GDM1 (cell line): ENCODE measurements around the gene TYW1B.
"Not testable (repeated sequence)": the region's sequence is repeated elsewhere in the genome, so short reads cannot be mapped to it uniquely, and the experiment has no call there.

Experiments used
- DNase-seq: peaks from one replicate; lab custom pipeline; 2025; lab: John Stamatoyannopoulos, UW

The TYW1B gene

DNA sequence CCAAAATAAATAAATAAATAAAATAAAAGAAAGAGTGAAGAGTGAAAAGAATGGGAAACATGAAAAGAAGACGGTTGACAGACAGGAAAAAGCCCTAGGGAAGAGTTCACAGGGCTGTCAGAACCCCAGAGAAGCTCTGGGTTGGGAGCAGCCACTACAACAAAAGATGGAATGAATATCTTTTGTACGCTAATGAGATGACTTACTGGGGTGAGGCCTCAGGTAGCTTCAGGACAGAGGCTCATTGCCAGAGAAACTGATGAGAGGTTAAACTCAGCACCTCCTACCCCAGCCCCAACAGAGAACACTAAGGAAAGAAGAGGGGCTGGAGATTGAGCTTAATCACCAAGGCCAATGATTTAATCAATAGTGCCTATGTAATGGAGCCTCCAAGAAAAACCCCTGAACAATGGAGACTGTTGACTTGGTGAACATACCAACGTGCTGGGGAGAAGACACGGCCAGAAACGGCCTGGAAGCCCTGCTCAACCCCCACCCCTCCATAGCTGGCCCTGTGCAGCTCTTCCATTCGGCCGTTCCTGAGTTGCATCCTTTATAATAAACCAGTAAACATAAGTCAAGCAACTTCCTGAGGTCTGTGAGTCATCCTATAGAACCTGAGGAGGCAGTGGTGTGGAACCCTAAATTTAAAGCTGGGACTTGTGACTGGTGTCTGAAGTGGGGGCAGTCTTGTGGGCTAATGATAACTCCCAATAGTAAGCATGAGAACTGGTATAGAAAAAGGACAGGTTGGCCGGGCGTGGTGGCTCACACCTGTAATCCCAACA lies 11.4 kb downstream of the TYW1B start:
- DNase-seq, result not testable (repeated sequence)

DNA sequence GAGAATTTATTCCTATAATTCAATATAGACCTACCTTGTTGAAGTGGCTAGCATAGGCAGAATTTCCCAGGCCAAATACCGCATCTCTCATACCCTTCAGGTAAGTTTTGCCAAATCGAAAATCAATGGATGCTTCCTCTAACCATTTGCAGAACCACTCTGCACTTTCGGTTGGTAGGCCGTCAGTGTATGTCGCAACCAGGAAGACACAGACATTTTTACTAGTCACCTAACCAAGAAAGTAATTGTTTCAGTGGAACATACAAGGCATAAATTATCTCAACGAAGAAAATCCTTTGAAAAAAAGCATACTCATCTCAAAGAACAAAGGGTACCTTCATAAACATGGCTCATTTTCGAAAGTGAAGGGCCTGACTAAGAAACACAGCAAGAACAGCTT lies 17.6 kb downstream of the TYW1B start:
- DNase-seq, result not testable (repeated sequence)

DNA sequence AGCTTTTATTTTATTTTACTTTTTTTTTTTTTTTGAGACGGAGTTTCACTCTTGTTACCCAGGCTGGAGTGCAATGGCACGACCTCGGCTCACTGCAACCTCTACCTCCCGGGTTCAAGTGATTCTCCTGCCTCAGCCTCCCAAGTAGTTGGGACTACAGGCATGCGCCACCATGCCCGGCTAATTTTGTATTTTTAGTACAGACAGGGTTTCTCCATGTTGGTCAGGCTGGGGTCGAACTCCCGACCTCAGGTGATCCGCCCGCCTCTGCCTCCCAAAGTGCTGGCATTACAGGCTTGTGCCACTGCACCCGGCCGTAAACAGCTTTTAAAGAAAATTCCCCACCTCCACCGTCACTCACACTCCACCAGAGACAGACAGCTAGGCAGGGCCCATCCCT lies 19.5 kb downstream of the TYW1B start:
- DNase-seq, result not testable (repeated sequence)

DNA sequence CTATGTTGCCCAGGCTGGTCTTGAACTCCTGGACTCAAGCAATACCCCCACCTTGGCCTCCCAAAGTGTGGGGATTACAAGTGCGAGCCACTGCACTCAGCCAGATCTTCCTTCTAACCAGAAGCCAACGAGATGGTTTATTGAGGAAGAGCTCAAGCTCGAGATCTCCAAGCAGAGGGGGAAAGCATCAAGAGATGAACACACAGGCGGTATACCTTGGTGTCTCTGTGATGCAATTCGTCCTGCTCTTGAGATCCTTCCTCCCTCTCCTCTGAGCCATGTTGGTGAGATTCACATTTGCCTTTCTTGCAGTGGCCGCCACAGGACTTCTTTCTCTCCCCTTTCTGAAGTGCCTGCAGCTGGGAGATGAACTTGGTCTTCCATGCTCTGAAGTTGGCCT lies 21.1 kb downstream of the TYW1B start:
- not testable (repeated sequence) for DNase-seq

DNA sequence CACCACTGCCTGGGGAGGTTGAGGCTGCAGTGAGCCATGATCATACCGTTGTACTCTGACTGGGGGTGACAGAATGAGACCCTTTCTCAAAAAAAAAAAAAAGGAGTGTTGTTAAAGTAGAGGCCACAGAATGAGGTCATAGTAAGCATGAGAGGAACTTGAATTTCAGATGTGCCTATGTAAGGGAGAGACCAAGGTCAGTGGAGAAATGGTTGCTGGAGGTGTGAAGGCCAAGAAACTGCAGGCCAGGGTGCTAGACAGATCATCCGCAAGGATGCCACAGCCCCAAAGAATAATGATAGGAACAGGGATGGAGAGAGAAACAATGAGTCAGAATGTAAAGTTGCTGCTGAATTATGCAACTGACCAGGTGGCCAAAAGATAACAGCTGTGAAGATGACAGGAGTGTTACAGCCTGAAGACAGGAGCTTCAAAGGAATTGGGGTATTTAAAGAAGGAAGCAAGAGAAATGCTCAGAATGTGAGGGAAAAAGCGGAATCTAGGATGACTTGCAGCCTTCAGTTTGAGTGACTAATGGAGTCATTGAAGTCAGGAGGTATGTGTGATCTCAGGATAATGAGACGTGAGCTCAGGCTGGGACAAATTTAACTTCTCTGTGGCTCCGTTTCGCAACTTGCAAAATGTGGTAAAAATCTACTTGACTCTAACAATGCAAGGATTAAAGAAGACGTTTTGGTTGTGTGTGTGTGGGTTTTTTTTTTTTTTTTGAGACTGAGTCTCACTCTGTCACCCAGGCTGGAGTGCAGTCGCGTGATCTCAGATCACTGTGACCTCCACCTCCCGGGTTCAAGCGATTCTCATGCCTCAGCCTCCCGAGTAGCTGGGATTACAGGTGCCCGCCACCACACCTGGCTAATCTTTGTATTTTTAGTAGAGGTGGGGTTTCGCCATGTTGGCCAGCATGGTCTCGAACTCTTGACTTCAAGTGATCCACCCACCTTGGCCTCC lies 22.2 kb downstream of the TYW1B start:
- no peak for DNase-seq

DNA sequence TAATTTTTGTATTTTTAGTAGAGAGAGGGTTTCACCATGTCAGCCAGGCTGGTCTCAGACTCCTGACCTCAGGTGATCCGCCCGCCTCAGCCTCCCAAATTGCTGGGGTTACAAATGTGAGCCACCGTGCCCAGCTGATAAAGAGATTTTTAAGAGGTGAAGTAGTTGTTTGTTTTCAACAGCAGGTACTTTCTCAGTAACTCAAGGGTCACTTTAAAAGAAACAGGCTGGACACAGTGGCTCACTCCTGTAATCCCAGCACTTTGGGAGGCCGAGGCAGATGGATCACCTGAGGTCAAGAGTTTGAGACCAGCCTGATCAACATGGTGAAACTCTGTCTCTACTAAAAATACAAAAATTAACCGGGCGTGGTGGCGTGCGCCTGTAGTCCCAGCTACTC lies 24.2 kb downstream of the TYW1B start:
- not testable (repeated sequence) for DNase-seq

GRCh38 chr7:72801564-72801963 lies 26.4 kb downstream of the TYW1B start:
- not testable (repeated sequence) for DNase-seq

GRCh38 chr7:72795401-72795800 lies 32.6 kb downstream of the TYW1B start:
- not testable (repeated sequence) for DNase-seq

DNA sequence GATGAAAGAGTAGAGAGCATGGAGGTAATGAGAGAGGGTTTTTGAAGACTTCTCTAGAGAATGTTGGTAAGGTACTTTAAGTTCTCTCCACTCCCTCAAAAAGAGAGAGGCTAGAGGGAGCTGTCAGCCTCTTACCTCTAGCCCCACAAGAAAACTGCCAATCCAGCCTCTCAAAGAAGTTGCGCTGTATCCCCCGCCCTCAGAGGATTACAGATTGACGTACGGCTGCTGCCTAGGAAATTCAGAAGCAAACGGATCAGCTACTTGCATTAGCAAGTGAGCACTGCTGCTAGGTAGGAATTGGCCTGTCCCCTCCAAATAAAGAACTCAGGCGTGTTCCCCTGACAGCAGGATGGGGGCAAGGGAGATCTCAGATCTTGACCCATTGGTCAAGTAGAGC lies 34.2 kb downstream of the TYW1B start:
- DNase-seq, result no peak

- DNase-seq, result not testable (repeated sequence)
Measured at GRCh38 chr7:72790698-72791060, 37.3 kb downstream of the TYW1B start.

DNA sequence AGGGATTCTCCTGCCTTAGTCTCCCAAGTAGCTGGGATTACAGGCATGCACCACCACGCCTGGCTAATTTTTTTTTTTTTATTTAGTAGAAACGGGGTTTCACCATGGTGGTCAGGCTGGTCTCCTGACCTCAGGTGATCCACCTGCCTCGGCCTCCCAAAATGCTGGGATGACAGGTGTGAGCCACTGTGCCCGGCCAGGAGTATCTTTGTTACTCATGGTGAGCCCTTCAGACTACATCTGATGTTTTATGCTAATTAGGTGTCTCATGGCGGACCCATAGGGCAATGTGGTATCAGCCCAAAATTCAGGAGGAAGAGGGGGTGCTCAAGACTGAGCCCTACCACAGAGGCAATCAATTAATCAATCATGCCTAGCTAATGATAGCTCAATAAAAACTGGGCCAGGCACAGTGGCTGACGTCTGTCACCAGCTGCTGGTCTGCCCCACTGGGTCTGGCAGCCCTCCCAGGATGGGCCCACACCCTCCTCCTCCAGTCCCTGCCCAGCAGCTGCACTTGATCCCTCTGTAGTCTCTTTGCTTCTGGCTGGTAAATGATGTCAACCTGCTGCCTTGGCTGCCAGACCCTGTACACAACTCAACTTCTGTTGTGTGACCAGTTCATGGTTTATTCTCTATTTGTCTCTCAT lies 37.8 kb downstream of the TYW1B start:
- not testable (repeated sequence) for DNase-seq

- DNase-seq, result no peak
Measured at GRCh38 chr7:72785166-72785955, 42.6 kb downstream of the TYW1B start.

GRCh38 chr7:72783601-72784370 lies 44.2 kb downstream of the TYW1B start:
- DNase-seq, result not testable (repeated sequence)

DNA sequence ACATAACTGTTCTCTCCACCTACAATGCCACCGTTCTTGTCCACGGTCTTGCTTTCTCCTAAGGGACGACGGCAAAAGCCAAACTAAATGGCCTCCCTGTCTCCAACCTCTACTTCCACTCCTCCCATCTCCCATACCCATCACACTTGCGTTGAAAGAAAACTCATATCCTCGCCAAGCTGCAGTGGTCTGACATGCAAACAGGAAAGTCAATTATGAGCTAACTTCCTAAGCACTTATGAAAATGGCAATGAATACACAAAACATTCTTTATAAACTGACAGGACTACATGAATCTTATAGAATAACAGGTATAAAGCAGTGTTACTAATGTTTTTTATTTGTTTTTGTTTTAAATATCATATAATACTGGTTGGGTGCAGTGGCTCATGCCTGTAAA lies 46.4 kb downstream of the TYW1B start:
- DNase-seq, result no peak

DNA sequence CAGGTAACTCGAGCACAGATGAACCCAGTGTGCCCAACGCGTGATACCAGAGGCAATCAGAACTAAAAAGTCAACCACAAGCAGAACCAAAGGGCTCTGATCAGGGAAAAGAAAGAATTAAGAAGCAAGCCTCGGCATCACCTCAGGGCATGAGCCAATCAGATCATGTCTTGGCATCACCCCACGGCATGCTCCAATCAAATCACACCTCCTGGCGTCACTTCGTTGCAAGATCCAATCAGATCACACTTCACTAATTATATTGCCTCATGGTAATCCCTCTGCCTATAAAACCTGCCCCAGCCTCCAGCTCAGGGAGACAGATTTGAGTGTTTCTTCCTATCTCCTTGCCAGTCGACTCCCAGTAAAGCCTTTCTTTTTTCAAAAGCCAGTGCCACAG lies 46.8 kb downstream of the TYW1B start:
- DNase-seq, result no peak

- DNase-seq, result not testable (repeated sequence)
Measured at GRCh38 chr7:72780289-72780894, 47.6 kb downstream of the TYW1B start.

- not testable (repeated sequence) for DNase-seq
Measured at GRCh38 chr7:72777167-72777566, 50.8 kb downstream of the TYW1B start.

- DNase-seq, result not testable (repeated sequence)
Measured at GRCh38 chr7:72772627-72773026, 55.4 kb downstream of the TYW1B start.

DNA sequence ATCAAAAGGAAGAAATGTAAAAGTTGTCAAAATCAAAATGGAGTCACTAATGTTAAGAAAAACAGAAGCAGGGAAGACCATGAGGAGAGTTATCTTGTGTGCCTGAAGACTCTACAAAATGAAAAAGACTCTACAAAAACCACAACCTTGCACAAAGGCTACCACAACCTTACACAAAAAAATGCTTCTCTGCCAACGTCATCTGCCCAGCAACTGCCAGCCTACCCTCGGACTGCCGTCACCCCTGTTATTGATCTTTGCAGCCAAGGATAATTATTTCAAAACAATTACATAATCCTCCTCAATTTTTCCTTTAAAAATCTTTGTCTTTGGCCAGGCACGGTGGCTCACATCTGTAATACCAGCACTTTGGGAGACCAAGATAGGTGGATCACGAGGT lies 61.0 kb downstream of the TYW1B start:
- DNase-seq, result not testable (repeated sequence)

DNA sequence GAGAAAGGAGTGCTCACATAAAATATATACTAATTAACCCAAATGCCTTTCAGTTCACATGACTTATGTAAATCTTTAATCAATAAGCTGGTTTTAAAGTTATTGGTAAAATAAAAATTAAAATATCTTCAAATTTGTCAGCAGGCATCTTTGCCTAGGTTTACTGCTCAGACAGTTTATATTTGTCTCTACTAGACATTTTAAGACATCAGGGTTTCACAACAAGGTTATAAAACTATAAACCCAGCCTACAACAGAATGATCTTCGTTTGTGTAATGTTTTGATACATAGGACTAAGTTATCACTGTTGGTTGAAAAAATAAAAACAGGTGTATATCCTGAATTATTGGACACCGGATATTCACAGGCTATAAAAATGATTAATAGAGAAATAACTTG lies 67.4 kb downstream of the TYW1B start:
- DNase-seq, result no peak
